SK-N-SH (cell line): ENCODE data around the gene ARHGEF4.

Source experiments
- EZH2phosphoT487 ChIP-seq: fragments of 200-600 bp; sonication (generic); IDR thresholded peaks from 2 replicates; pipeline ENCODE4 v1.6.1; 2017; ENCODE audit warnings: low read depth, mixed run types, mild to moderate bottlenecking, antibody characterized with exemption, moderate library complexity, borderline replicate concordance
- JUND ChIP-seq: IDR thresholded peaks from 2 replicates; pipeline ENCODE4 v1.4.0; 2012
- SIN3A ChIP-seq: IDR thresholded peaks from 2 replicates; pipeline ENCODE4 v1.6.1; 2012; ENCODE audit warnings: low read depth, mild to moderate bottlenecking, low read length, moderate library complexity, borderline replicate concordance
- SMC3 ChIP-seq: IDR thresholded peaks from 2 replicates; pipeline ENCODE4 v1.6.1; 2012; ENCODE audit warnings: low read depth, low read length, improper control_type of control experiment
- TEAD4 ChIP-seq: IDR thresholded peaks from 2 replicates; pipeline ENCODE4 v1.4.0; 2012; ENCODE audit warnings: mild to moderate bottlenecking, borderline replicate concordance; ENCODE audit not compliant: insufficient read depth
- TF ChIP-seq, protein P1 (sequence below): fragments of 200-600 bp; sonication (generic); IDR thresholded peaks from 2 replicates; pipeline ENCODE4 v1.6.1; 2017; ENCODE audit warnings: antibody characterized with exemption, mild to moderate bottlenecking, moderate library complexity

DNA sequence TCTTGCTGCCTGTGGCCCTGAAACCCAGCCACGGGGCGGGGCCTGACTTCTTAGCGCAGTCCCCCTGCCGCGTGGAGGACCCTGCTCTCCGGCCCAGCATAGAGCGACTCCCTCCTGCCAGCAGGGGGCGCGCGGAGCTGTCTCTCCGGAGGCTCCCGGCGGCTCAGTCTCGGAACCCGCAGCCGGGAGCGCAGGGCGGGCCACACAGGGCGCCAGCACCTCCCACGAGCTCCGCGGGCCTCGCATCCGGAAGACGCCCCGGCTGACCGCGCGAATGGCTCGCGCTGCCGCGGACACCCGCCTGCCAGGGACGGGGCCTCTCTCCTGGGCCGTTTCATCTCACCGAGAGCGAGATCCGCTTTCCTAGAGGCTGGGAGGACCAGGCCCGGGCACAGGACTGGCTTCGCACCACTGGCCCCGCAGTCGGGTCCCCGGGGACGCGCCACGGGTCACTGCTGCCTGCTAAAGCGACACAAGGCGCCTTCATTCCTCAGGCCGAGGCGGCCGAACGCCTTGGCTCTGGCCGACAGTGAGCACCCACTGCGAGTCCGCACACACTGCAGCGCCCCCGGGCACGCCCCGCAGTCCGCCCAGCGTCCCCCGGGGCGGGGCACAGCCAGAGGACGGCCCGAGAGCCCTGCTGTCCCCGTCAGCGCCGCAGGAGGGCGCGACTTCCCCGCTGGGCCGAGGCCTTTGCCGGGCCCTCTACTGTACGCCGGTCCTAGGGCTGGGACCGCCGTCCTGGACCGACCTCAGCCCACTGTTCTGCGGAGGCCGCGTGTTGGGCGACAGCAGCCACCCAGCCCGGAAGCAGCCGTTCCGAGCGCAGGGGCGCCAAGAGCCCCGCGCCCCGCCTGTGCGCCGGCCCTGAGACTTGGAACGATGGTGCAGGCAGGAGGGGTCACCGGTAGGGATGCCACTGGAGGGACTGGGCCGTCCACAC lies 39.0 kb upstream of the ARHGEF4 start:
- TF ChIP-seq, protein P1, sequence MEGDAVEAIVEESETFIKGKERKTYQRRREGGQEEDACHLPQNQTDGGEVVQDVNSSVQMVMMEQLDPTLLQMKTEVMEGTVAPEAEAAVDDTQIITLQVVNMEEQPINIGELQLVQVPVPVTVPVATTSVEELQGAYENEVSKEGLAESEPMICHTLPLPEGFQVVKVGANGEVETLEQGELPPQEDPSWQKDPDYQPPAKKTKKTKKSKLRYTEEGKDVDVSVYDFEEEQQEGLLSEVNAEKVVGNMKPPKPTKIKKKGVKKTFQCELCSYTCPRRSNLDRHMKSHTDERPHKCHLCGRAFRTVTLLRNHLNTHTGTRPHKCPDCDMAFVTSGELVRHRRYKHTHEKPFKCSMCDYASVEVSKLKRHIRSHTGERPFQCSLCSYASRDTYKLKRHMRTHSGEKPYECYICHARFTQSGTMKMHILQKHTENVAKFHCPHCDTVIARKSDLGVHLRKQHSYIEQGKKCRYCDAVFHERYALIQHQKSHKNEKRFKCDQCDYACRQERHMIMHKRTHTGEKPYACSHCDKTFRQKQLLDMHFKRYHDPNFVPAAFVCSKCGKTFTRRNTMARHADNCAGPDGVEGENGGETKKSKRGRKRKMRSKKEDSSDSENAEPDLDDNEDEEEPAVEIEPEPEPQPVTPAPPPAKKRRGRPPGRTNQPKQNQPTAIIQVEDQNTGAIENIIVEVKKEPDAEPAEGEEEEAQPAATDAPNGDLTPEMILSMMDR: peak; percentile 73
- no peak for TF ChIP-seq SIN3A
- TF ChIP-seq JUND: no peak
- no peak for TF ChIP-seq TEAD4
- peak; percentile 74 for TF ChIP-seq SMC3
- TF ChIP-seq EZH2phosphoT487: no peak
